ENCODE measurements around the gene NTNG1.

NTNG1 gene

GRCh38 chr1:107481756-107482384 is 341.0 kb downstream of the NTNG1 start:
- H3K27me3 Mint-ChIP-seq: peaks cover 4 to 7% of the 10 kb centered on the region in 2 donors
- no peak overlapping the region for H3K4me3 Mint-ChIP-seq
- H3K36me3 Mint-ChIP-seq: no peaks in the 10 kb centered on the region
- H3K9me3 Mint-ChIP-seq: no peaks in the 10 kb centered on the region
- no peak for DNase-seq
- no peak for ATAC-seq (replicated peaks)
- H3K27ac Mint-ChIP-seq: no peak overlapping the region
- H3K4me1 Mint-ChIP-seq: peaks cover 7 to 10% of the 10 kb centered on the region in 2 donors

GRCh38 chr1:107483949-107484348 is 343.1 kb downstream of the NTNG1 start:
- peaks cover 7 to 10% of the 10 kb centered on the region in 2 donors for H3K4me1 Mint-ChIP-seq
- H3K27me3 Mint-ChIP-seq: peaks cover 7 to 8% of the 10 kb centered on the region in 2 donors
- H3K9me3 Mint-ChIP-seq: no peaks in the 10 kb centered on the region
- H3K27ac Mint-ChIP-seq: no peak overlapping the region
- no peak overlapping the region for H3K4me3 Mint-ChIP-seq
- no peak for ATAC-seq (replicated peaks)
- no peaks in the 10 kb centered on the region for H3K36me3 Mint-ChIP-seq
- no peak for DNase-seq

GRCh38 chr1:107486349-107486748 is 345.5 kb downstream of the NTNG1 start:
- no peak overlapping the region for H3K27ac Mint-ChIP-seq

GRCh38 chr1:107487506-107487905 is 346.7 kb downstream of the NTNG1 start:
- H3K27ac Mint-ChIP-seq: no peak overlapping the region

More at GRCh38 chr1:107486349-107486748, 345.5 kb downstream of the NTNG1 start:
- Mint-ChIP-seq H3K36me3 (no peaks in the 10 kb centered on the region), H3K27me3 (peaks cover under 1 to 10% of the 10 kb centered on the region in 2 donors), H3K4me3 (no peak overlapping the region), H3K9me3 (no peaks in the 10 kb centered on the region), H3K4me1 (peaks cover 0 to 4% of the 10 kb centered on the region in 2 donors)
- DNase-seq: no peak
- no peak for ATAC-seq (replicated peaks)

GRCh38 chr1:107491582-107491981 is 350.7 kb downstream of the NTNG1 start:
- ATAC-seq (replicated peaks) (peak; percentile 72 to 84), DNase-seq (no peak)
- H3K4me1 Mint-ChIP-seq: peaks cover 5 to 11% of the 10 kb centered on the region in 2 donors
- H3K4me3 Mint-ChIP-seq: no peak overlapping the region
- H3K27ac Mint-ChIP-seq: no peak overlapping the region
- no peaks in the 10 kb centered on the region for H3K36me3 Mint-ChIP-seq
- peaks cover 0 to 6% of the 10 kb centered on the region in 2 donors for H3K27me3 Mint-ChIP-seq
- H3K9me3 Mint-ChIP-seq: no peaks in the 10 kb centered on the region

More at GRCh38 chr1:107487506-107487905, 346.7 kb downstream of the NTNG1 start:
- no peak for DNase-seq
- Mint-ChIP-seq H3K36me3 (no peaks in the 10 kb centered on the region), H3K27me3 (peaks cover 0 to 9% of the 10 kb centered on the region in 2 donors), H3K4me1 (peaks cover 0 to 6% of the 10 kb centered on the region in 2 donors), H3K4me3 (no peak overlapping the region), H3K9me3 (no peaks in the 10 kb centered on the region)
- ATAC-seq (replicated peaks): no peak

- ATAC-seq (replicated peaks) (no peak), DNase-seq (no peak)
- no peaks in the 10 kb centered on the region for H3K9me3 Mint-ChIP-seq
- no peaks in the 10 kb centered on the region for H3K36me3 Mint-ChIP-seq
- H3K4me1 Mint-ChIP-seq: peaks cover 11 to 15% of the 10 kb centered on the region in 2 donors
- H3K4me3 Mint-ChIP-seq: no peak overlapping the region
- no peak overlapping the region for H3K27ac Mint-ChIP-seq
- H3K27me3 Mint-ChIP-seq: peaks cover 0 to 6% of the 10 kb centered on the region in 2 donors
Observed at GRCh38 chr1:107493111-107493716, 352.4 kb downstream of the NTNG1 start.

GRCh38 chr1:107494061-107494460 is 353.2 kb downstream of the NTNG1 start:
- H3K4me1 Mint-ChIP-seq: peaks cover 11 to 19% of the 10 kb centered on the region in 2 donors
- no peak for DNase-seq
- H3K27ac Mint-ChIP-seq: no peak overlapping the region
- no peak overlapping the region for H3K4me3 Mint-ChIP-seq
- H3K36me3 Mint-ChIP-seq: no peaks in the 10 kb centered on the region
- H3K9me3 Mint-ChIP-seq: no peaks in the 10 kb centered on the region
- H3K27me3 Mint-ChIP-seq: peaks cover 0 to under 1% of the 10 kb centered on the region in 2 donors
- no peak for ATAC-seq (replicated peaks)

GRCh38 chr1:107496002-107496401 is 355.2 kb downstream of the NTNG1 start:
- Mint-ChIP-seq H3K4me3 (no peak overlapping the region), H3K4me1 (peaks cover 17 to 31% of the 10 kb centered on the region in 2 donors), H3K27ac (no peak overlapping the region), H3K27me3 (no peaks in the 10 kb centered on the region), H3K9me3 (no peaks in the 10 kb centered on the region), H3K36me3 (no peaks in the 10 kb centered on the region)
- DNase-seq: no peak
- no peak for ATAC-seq (replicated peaks)

- peaks cover 12 to 31% of the 10 kb centered on the region in 2 donors for H3K4me1 Mint-ChIP-seq
- H3K9me3 Mint-ChIP-seq: no peaks in the 10 kb centered on the region
- no peaks in the 10 kb centered on the region for H3K36me3 Mint-ChIP-seq
- no peak for DNase-seq
- no peaks in the 10 kb centered on the region for H3K27me3 Mint-ChIP-seq
- H3K4me3 Mint-ChIP-seq: no peak overlapping the region
- ATAC-seq (replicated peaks): peak; percentile 78 to 79
- no peak overlapping the region for H3K27ac Mint-ChIP-seq
Observed at GRCh38 chr1:107499139-107499744, 358.4 kb downstream of the NTNG1 start.

- ATAC-seq (replicated peaks) (no peak), DNase-seq (no peak)
- Mint-ChIP-seq H3K4me1 (peaks cover 7 to 26% of the 10 kb centered on the region in 2 donors), H3K4me3 (no peak overlapping the region), H3K36me3 (no peaks in the 10 kb centered on the region), H3K27me3 (no peaks in the 10 kb centered on the region), H3K27ac (no peak overlapping the region), H3K9me3 (no peaks in the 10 kb centered on the region)
Observed at GRCh38 chr1:107501081-107501605, 360.3 kb downstream of the NTNG1 start.

GRCh38 chr1:107510347-107510746 is 369.5 kb downstream of the NTNG1 start:
- no peak overlapping the region for H3K27ac Mint-ChIP-seq
- H3K36me3 Mint-ChIP-seq: peaks cover 5 to 12% of the 10 kb centered on the region in 2 donors
- no peak for ATAC-seq (replicated peaks)
- H3K27me3 Mint-ChIP-seq: no peaks in the 10 kb centered on the region
- no peaks in the 10 kb centered on the region for H3K4me1 Mint-ChIP-seq
- H3K9me3 Mint-ChIP-seq: peaks cover 14 to 15% of the 10 kb centered on the region in 2 donors
- no peak overlapping the region for H3K4me3 Mint-ChIP-seq
- no peak for DNase-seq

- ATAC-seq (replicated peaks) (peak; percentile 74 to 82), DNase-seq (no peak)
- Mint-ChIP-seq H3K36me3 (peaks cover 5 to 12% of the 10 kb centered on the region in 2 donors), H3K4me1 (no peaks in the 10 kb centered on the region), H3K27me3 (no peaks in the 10 kb centered on the region), H3K27ac (no peak overlapping the region), H3K9me3 (peaks cover 14 to 15% of the 10 kb centered on the region in 2 donors), H3K4me3 (no peak overlapping the region)
Observed at GRCh38 chr1:107512836-107513235, 372.0 kb downstream of the NTNG1 start.

- H3K4me1 Mint-ChIP-seq: no peaks in the 10 kb centered on the region
- no peak overlapping the region for H3K4me3 Mint-ChIP-seq
- DNase-seq (no peak), ATAC-seq (replicated peaks) (no peak)
- peaks cover 2 to 9% of the 10 kb centered on the region in 2 donors for H3K36me3 Mint-ChIP-seq
- H3K27me3 Mint-ChIP-seq: no peaks in the 10 kb centered on the region
- no peak overlapping the region for H3K27ac Mint-ChIP-seq
- H3K9me3 Mint-ChIP-seq: peaks cover 8 to 11% of the 10 kb centered on the region in 2 donors
Observed at GRCh38 chr1:107514841-107515240, 374.0 kb downstream of the NTNG1 start.

GRCh38 chr1:107515702-107516101 is 374.9 kb downstream of the NTNG1 start:
- Mint-ChIP-seq H3K9me3 (peaks cover 5 to 7% of the 10 kb centered on the region in 2 donors), H3K4me1 (no peaks in the 10 kb centered on the region), H3K27ac (no peak overlapping the region), H3K36me3 (peaks cover 0 to 4% of the 10 kb centered on the region in 2 donors), H3K27me3 (no peaks in the 10 kb centered on the region), H3K4me3 (no peak overlapping the region)
- DNase-seq (no peak), ATAC-seq (replicated peaks) (no peak)
